Psoas muscle (tissue), 8 donors: ENCODE results near the gene GET3. TPM values are rescaled to one million over a fixed set of nuclear protein-coding genes. Genes with fewer than 3 reads are reported as not detected.
A peak's percentile ranks its signal among the peaks of the same experiment; 100 is the strongest.

ENCODE experiments used
- ATAC-seq, 4 donors: fragments of 200-7000 bp; cut with Tn5 transposase; one replicate each; pipeline ENCODE4 v1.9.1; 2020; ENCODE audit warnings: moderate library complexity in 3 of 4, mild to moderate bottlenecking in 2 of 4
- DNase-seq, 2 donors: peaks; one replicate each; pipeline ENCODE4 v3.0.0-alpha.2; 2020
- H3K27ac ChIP-seq: fragments of 200-600 bp; one replicate; pipeline ENCODE4 v1.8.0; 2022
- H3K27me3 ChIP-seq, 3 donors: fragments of 200-600 bp in 1 of 3; one replicate each; pipeline versions ENCODE4 v1.6.1 to v1.8.0; 2013 to 2022; ENCODE audit warnings: low read length in 2 of 3, mild to moderate bottlenecking in 2 of 3, moderate library complexity in 1 of 3; ENCODE audit not compliant: insufficient read depth in 3 of 3
- H3K36me3 ChIP-seq, 2 donors: fragments of 200-600 bp in 1 of 2; one replicate each; pipeline versions ENCODE4 v1.6.1 to v1.8.0; 2013 to 2022; ENCODE audit warnings: low read depth in 1 of 2, mild to moderate bottlenecking in 1 of 2, moderate library complexity in 1 of 2; ENCODE audit not compliant: insufficient read depth in 1 of 2
- H3K4me1 ChIP-seq: fragments of 200-600 bp; one replicate; pipeline ENCODE4 v1.8.0; 2022
- H3K4me3 ChIP-seq: fragments of 200-600 bp; one replicate; pipeline ENCODE4 v1.8.0; 2022; ENCODE audit warnings: mild to moderate bottlenecking
- H3K9me3 ChIP-seq: fragments of 200-600 bp; one replicate; pipeline ENCODE4 v1.8.0; 2022
- WGBS, 3 donors: extraction: QIAGEN DNeasy Blood & Tissue Kit; methylation state at CpG; one replicate each; pipeline versions ENCODE4 v1.1.6 to v1.1.7; 2013; 5-methylcytosine and 5-hydroxymethylcytosine counted together
- intact Hi-C, 2 donors: fragments of 100-400 bp; cut with DNase I; formaldehyde crosslinking; loops; one replicate each; pipeline versions ENCODE4 v1.11.0 to v1.14.2; 2022
- polyA plus RNA-seq, 3 donors: library from polyadenylated mRNA; stranded (reverse); fragments of 200-250 nt; gene quantifications; one replicate each; pipeline ENCODE4 v1.2.3, GENCODE V29; 2013
- total RNA-seq, 4 donors: library from RNA; stranded (reverse); fragmentation: NEBNext Ultra II Directional in 2 of 4; extraction: Animal tissue kit (Norgen Biotek cat#: 25700) in 2 of 4; gene quantifications; one replicate each; pipeline versions ENCODE4 v1.2.1 to v1.2.4, GENCODE V29; 2021 to 2023
- TF ChIP-seq, protein P1 (sequence below): fragments of 200-600 bp; IDR thresholded peaks from one replicate; pipeline ENCODE4 v1.8.0; 2022; ENCODE audit warnings: antibody characterized with exemption
- donor health status: healthy with polysubstance abuse.
- donor health status: DM: no; HTN: no; CAD: no; lungs with moderate emphysema.
- donor health status: Bipolar disorder and iron deficiency.
- donor health status: healthy.
- donor health status: DM: yes; HTN: yes; CAD: no.
- donor health status: DM: no; HTN: no; CAD: no.
- donor health status: DM: no; HTN: no; CAD: no.
- donor health status: DM: yes; HTN: yes; CAD: no.

Gene GET3
- total and polyA plus RNA-seq, 7 donors: 43.0 to 135 (median 52.8) TPM

DNA sequence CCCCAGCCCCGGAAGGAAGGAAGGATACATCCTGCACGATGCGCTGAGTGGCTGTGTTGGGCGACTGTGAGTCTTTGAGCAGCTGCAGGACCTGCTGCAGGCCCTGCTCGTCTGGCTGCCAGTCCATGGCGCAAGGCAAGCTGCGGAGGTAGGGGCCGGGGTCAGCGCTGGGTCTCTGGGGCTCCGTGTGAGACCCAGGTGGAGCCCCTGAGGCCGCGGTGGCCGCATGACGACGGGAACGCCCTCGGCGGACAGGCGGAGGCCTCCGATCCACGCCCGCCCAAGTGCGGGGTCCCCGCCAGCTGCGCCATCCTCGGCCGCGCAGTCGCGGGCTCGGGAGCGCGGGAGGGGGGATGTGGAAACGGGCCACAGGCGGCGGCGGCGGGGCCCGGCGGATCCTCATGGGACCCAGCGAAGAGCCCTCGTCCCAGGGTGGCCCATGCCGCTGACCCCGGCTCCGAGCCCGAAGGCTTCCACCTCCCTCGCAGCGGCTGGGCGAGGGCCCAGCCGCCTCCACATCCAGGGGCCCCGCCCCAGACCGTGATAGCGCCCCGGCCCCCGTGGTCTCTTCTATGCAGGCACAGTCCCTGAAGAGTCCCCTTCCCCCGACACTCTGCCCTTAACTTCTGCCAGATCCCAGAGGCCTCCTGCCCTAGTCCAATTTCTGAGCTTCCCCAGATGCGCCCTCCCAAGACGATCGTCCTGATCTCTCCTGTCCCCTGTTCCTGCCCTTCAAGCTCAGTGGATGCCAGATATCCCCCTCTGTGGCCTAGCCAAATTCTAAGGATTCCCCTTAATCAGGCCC is 16.2 kb upstream of the GET3 start:
- H3K4me3 ChIP-seq: peak overlapping the region; percentile 87
- H3K36me3 ChIP-seq: peaks cover 0 to 36% of the 10 kb centered on the region in 2 donors
- peak; percentile 33 to 60 for DNase-seq
- intact Hi-C loops: loop anchor here in 1 of 2 donors (5.0 kb wide), 3 partner anchors 39 to 126 kb away; partner anchors contain the start of gene DHPS
- peaks cover 27% of the 10 kb centered on the region for H3K4me1 ChIP-seq
- WGBS, 3 donors: 1 to 2% (median 2%) methylated on average over 17 to 59 of the region's 59 CpGs
- TF ChIP-seq, protein P1, sequence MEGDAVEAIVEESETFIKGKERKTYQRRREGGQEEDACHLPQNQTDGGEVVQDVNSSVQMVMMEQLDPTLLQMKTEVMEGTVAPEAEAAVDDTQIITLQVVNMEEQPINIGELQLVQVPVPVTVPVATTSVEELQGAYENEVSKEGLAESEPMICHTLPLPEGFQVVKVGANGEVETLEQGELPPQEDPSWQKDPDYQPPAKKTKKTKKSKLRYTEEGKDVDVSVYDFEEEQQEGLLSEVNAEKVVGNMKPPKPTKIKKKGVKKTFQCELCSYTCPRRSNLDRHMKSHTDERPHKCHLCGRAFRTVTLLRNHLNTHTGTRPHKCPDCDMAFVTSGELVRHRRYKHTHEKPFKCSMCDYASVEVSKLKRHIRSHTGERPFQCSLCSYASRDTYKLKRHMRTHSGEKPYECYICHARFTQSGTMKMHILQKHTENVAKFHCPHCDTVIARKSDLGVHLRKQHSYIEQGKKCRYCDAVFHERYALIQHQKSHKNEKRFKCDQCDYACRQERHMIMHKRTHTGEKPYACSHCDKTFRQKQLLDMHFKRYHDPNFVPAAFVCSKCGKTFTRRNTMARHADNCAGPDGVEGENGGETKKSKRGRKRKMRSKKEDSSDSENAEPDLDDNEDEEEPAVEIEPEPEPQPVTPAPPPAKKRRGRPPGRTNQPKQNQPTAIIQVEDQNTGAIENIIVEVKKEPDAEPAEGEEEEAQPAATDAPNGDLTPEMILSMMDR: no peak
- peak overlapping the region; percentile 92 for H3K27ac ChIP-seq
- no peaks in the 10 kb centered on the region for H3K9me3 ChIP-seq
- H3K27me3 ChIP-seq: no peaks in the 10 kb centered on the region
- peak; percentile 7 to 10 (median 9) for ATAC-seq

DNA sequence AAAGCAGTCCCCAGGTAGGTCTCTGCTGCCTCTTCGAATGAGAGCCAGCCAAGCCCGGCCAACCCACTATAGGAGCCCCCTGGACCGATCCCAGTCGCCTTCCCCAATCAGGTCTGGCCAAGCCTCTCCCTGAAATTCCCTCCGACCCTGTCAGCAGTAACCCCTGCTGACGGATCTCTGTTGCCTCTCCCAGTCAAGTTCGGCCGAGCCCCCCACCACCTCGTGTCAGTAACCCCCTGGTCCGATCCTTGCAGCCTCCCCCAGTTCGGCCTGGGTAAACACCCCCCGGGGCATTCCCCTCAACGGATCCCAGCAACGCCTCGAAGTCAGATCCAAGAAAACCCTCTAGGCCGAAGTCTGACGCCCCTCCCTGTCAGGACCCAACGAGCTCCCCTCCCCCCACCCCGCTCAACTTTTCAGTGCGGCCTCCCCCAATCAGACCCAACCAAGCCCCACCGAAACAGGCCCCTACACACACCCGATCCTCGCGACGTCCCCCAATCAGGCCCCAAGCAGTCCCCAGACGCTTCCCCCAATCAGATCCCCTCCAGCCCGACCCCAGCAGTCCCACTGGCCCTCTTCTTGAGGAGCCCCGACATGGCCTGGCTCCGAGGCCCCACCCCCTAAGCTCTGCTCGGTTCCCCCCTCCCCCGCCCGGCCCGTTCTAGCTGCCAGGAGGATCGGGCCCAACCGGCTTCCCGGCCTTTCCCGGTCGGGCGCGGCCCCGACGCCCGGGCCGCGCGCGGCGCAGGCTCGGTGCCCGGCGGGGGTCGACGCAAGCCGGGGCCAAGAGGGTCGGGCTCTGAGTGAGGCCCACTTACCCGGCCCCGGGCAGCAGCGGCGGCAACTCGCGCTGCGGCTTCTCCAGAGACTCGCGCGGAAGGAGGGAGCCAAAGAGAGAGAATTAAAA is 15.4 kb upstream of the GET3 start:
- Histone ChIP-seq H3K9me3 (no peaks in the 10 kb centered on the region), H3K27ac (peak overlapping the region; percentile 92), H3K4me1 (peaks cover 27% of the 10 kb centered on the region), H3K27me3 (no peaks in the 10 kb centered on the region), H3K36me3 (peaks cover 0 to 28% of the 10 kb centered on the region in 2 donors), H3K4me3 (peak overlapping the region; percentile 87)
- peak; percentile 78 to 88 for DNase-seq
- peak; percentile 57 to 77 (median 64) for ATAC-seq
- TF ChIP-seq, protein P1: no peak
- intact Hi-C loops: loop anchor here in 1 of 2 donors (5.0 kb wide), 3 partner anchors 40 to 125 kb away; partner anchors contain the start of gene DHPS
- WGBS, 3 donors: 1% methylated on average over 61 to 65 of the region's 65 CpGs

DNA sequence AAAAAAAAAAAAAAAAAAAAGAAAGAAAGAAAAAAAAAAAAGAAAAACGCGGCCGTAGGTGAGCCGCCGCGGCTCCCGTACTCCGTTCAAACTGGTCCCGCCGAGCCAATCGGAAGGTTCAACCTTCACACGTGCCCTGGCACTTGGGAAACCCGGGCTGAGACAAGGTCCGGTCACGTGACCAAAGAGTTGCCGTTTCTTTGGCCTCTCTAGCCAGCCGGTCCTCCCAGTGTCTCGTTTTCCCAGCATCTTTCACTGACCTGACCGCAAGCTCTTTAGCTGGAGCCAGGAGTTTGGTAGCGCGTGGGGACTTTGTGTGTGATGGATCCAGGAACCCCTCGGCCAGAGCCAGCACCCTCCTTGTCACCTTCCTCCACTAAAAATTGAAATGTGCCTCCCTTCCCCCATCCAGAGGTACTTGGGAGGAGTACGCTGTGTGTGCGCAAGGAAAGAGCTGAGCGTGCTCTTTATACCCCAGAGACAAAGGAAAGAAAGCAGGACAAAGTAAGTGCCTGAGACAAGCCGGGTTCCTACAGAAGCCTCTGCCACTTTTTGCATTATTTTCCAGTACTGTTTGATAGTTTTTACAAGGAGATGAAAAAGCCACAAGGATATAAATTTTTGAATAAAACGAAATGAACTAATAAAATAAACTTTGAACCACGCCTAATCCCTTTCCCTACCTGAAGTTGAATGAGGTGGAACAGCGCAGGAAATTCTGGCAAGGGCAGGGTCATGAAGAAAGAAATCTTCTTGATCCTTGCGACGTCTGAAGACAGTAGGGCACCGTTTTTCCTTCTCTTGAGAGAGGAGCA is 14.5 kb upstream of the GET3 start:
- peaks cover 0 to 19% of the 10 kb centered on the region in 2 donors for H3K36me3 ChIP-seq
- TF ChIP-seq, protein P1: no peak

DNA sequence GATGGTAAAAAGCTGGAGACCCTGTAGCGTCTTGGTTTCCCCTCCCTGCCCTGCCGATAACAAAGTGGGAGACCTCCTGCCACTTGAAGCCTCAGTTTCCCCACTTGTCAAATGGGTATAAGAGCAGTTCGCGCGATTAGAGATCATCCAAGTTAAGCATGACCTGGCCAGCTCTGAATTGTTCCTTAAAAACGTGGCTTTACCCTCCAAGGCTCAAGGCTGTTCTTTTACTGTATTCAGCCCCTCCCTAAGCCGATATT is 14.0 kb upstream of the GET3 start:
- TF ChIP-seq, protein P1: no peak
- DNase-seq (no peak), ATAC-seq (no peak)
- peak overlapping the region; percentile 92 for H3K27ac ChIP-seq
- peaks cover 0 to 14% of the 10 kb centered on the region in 2 donors for H3K36me3 ChIP-seq
- 1 to 6% (median 2%) methylated on average over 7 of the region's 7 CpGs for WGBS, 3 donors
- H3K9me3 ChIP-seq: no peaks in the 10 kb centered on the region
- intact Hi-C loops: loop anchor here in 1 of 2 donors (5.0 kb wide), 3 partner anchors 41 to 124 kb away; partner anchors contain the start of gene DHPS
- H3K4me3 ChIP-seq: peak overlapping the region; percentile 87
- H3K4me1 ChIP-seq: peaks cover 26% of the 10 kb centered on the region
- H3K27me3 ChIP-seq: no peaks in the 10 kb centered on the region

More for the DNA sequence above, 14.5 kb upstream of the GET3 start:
- intact Hi-C loops: loop anchor here in 1 of 2 donors (5.0 kb wide), 3 partner anchors 40 to 125 kb away; partner anchors contain the start of gene DHPS
- Histone ChIP-seq H3K9me3 (no peaks in the 10 kb centered on the region), H3K4me1 (peaks cover 27% of the 10 kb centered on the region), H3K27me3 (no peaks in the 10 kb centered on the region), H3K4me3 (peak overlapping the region; percentile 87), H3K27ac (peak overlapping the region; percentile 92)
- 1 to 2% (median 1%) methylated on average over 32 of the region's 32 CpGs for WGBS, 3 donors
- DNase-seq: peak; percentile 97 to 98
- ATAC-seq: peak; percentile 93 to 94 (median 93)
